ENCODE data around the gene DNAJC13.

- TF ChIP-seq CTCF (IDR thresholded peaks at IDR 0.05) (no peak), POLR2A (IDR thresholded peaks at IDR 0.05) (no peak), EP300 (IDR thresholded peaks at IDR 0.05) (no peak), POLR2AphosphoS5 (IDR thresholded peaks at IDR 0.05) (no peak)
Measured at GRCh38 chr3:132545471-132545870, 128.2 kb downstream of the DNAJC13 start.

All from gastroesophageal sphincter (tissue), 3 donors.